Right forelimb (tissue), 1 donor: ENCODE measurements around the gene AANAT.
A peak's percentile ranks its signal among the peaks of the same experiment; 100 is the strongest.

ENCODE experiments used
- DNase-seq: peaks from one replicate; pipeline ENCODE4 v3.0.0-alpha.2; 2018

AANAT gene

DNA sequence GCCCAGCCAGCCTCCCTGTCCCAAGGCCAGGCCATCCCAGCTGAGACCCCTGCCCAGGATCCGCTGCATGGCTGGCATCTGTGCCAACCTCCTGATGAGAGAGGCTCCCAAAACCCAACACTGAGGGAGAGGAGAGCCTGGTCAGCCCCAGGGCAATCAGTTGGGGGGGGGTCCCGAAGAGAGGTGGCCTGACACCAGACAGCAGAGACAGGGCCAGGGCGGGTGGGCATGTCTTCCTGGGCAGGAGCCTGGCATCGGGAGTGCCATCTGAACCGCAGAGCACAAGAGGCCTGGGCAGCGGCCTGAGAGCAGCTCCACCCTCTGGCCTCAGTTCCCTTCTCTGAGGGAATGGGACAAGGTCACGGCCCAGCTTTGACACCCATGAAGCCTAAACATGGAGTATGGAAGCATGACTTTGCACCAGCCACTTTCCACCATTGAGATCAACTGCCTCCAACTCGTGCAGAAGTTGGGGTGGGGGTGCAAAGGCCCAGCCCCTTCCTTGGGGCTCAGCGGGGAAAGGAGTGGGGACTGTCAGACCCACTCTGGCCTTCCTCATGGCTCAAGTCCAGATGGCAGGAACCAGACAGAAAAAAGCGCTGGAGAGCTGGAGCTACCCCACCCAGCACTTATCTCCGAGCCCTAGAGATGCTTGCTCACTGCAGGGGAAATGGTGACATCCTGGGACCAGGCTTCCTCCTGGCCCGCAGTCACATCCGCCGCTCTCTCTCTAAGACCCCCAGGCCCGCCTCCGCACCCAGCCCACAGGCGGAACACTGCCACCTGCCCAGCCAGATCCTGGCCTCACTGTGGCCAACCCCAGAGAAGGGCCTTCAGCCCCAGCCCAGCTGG lies 24.1 kb downstream of the AANAT start:
- no peak for DNase-seq

GRCh38 chr17:76492123-76492988 lies 25.0 kb downstream of the AANAT start:
- no peak for DNase-seq

GRCh38 chr17:76492989-76493501 lies 25.6 kb downstream of the AANAT start:
- no peak for DNase-seq

DNA sequence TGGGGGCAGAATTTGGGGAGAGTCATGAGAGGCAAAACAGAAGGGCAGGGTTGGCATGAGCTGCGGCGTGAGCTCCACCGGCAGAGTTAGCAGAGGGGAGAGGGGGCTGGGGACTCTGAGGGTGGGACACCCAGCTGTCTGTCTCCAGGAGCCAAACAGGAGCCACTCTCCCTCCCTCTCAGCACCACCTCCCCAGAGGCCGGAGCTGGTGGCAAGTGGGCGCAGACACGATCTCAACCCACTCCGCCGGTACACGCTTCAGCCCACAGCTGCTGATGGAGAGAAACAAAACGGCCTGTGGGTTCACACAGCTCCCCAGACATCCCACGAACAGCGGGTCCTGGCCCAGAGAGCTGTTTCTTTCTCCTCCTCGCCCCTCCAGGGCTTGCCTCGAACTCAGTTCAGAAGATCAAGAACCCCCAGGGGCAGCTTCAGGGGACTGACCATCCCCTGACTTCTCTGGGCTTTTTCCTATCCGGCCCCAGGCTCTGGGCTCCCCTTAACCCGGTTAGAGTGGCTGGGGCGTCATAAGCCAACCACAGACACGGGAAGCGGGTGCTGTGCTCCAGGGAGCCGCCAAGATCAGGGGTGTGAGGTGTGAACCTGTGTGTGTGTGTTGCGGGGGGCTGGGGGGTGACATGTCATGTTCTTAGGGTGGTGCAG lies 26.2 kb downstream of the AANAT start:
- no peak for DNase-seq

DNA sequence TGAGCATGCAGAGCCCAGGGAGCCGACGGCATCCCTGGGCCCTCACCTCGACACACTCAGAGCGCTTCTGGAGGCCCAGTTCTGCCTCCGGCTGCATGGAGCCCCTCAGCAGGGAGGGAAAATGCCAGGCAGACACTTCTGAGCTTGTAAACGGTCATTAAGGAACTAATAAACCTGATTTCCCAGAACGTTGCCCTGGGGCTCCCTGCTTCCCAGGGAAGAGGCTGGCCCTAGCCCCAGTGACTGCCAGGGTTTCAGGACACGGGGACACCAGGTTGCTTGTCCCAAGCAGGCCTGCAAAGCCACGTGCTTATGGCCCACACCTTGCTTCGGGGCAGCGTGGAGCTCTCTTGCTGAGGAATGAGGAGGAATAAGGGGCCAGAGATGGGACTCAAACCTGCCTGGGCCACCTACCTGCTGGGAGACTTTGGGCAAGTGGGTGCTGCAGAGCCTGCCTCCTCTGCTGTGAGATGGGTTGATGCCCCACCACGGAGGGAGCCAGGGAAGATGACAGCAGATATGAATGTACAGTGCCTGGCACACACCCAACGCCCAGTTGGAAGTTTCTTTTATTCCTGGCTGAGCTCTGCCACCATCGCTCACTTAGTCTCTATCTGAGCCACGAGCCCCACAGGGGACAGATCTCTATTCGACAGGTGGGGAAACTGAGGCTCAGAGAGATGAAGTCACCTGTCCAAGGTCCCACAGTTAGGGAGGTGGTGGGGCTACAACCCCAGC lies 28.4 kb downstream of the AANAT start:
- no peak for DNase-seq

- no peak for DNase-seq
These were observed 29.1 kb downstream of the AANAT start for GRCh38 chr17:76496464-76496863.

GRCh38 chr17:76497699-76497978 lies 30.2 kb downstream of the AANAT start:
- no peak for DNase-seq

GRCh38 chr17:76497979-76498875 lies 30.8 kb downstream of the AANAT start:
- DNase-seq, result peak; percentile 72

- DNase-seq, result no peak
These were observed 31.5 kb downstream of the AANAT start for GRCh38 chr17:76498876-76499251.

- DNase-seq, result no peak
These were observed 31.9 kb downstream of the AANAT start for GRCh38 chr17:76499267-76499667.

GRCh38 chr17:76500074-76500746 lies 32.8 kb downstream of the AANAT start:
- DNase-seq, result no peak

DNA sequence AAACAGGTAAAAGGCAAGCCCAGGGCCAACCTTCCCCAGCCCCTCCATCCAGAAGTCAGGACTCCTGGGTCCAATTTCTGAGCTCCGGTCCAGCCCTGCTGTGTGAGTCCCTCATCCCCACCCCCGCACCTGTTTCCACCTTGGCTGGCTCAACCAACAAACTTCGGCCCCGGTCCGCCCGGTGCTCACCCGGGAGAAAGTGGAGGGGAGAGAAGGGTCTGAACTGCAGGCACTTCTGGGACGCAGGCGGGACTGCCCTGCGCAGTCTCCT lies 33.3 kb downstream of the AANAT start:
- no peak for DNase-seq

- DNase-seq, result peak; percentile 83
These were observed 33.8 kb downstream of the AANAT start, which contains the start of gene RHBDF2 for GRCh38 chr17:76501018-76501826. Gene RHBDF2, minus strand, starts transcription at chr17:76501423. Its CDS starts 19,899 bp downstream, at chr17:76481524.

GRCh38 chr17:76501827-76502307 lies 34.5 kb downstream of the AANAT start:
- DNase-seq, result no peak

GRCh38 chr17:76502341-76503211 lies 35.2 kb downstream of the AANAT start:
- DNase-seq, result no peak

DNA sequence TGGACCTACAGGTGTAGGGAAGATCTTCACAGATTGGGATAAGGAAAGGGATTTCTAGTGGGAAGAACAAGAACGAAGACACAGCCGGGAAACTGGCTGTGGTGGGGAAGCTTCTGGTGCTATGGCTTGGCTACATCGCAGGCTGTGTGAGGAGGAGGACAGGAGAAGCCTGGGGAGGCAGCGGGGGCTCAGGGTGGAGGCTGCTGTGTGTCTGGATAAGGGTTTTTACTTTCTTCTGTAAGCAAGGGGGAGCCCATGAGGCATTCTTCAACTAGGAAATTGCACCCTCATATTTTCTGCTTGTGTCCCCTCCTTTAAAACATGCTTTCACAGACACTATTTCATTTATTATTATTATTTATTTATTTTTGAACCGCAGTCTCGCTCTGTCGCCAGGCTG lies 36.7 kb downstream of the AANAT start:
- DNase-seq, result no peak

GRCh38 chr17:76506408-76507345 lies 39.3 kb downstream of the AANAT start:
- peak; percentile 93 for DNase-seq
